BJ (cell line): Measurements from ENCODE around the gene SLAMF9. TPM values are rescaled to one million over a fixed set of nuclear protein-coding genes. Genes with fewer than 3 reads are reported as not detected.

Source experiments
- CTCF ChIA-PET: fragments of 350-600 bp; formaldehyde crosslinking; extraction: SDS; loops from one replicate; lab custom pipeline; 2021; ENCODE audit warnings: antibody characterized with exemption, inconsistent platforms; lab: Yijun Ruan, JAX
- POLR2A ChIA-PET: fragments of 300-600 bp; sonication (Branson Sonifier 250); formaldehyde crosslinking; extraction: SDS; loops from one replicate; lab custom pipeline; 2021; ENCODE audit warnings: antibody characterized with exemption; lab: Charles Lee
- DNase-seq: peaks from one replicate; pipeline ENCODE4 v3.0.0-alpha.2; 2011; ENCODE audit warnings: low read depth
- H3K27me3 ChIP-seq: 2 replicates; pipeline ENCODE4 v1.6.0; 2011; ENCODE audit warnings: low read length; ENCODE audit not compliant: control insufficient read depth, insufficient read depth
- H3K36me3 ChIP-seq: 2 replicates; pipeline ENCODE4 v1.5.1; 2011; ENCODE audit warnings: low read length; ENCODE audit not compliant: control insufficient read depth, insufficient read depth
- H3K4me3 ChIP-seq: 2 replicates; pipeline ENCODE4 v1.5.1; 2011; ENCODE audit warnings: low read depth, mild to moderate bottlenecking, control low read depth, low read length
- CTCF ChIP-seq: IDR thresholded peaks from 2 replicates; pipeline ENCODE4 v1.5.1; 2011; ENCODE audit warnings: low read depth, mild to moderate bottlenecking, control low read depth, inconsistent platforms, low read length, moderate library complexity; ENCODE audit not compliant: insufficient read depth
- polyA plus RNA-seq: library from polyadenylated mRNA; depleted of rRNA; stranded (reverse); fragments of >200 nt; gene quantifications from 2 replicates; pipeline ENCODE4 v1.2.3, GENCODE V29; 2011

The SLAMF9 gene
- polyA plus RNA-seq, 1 experiment: not detected

- ChIA-PET POLR2A (interaction anchor here (0.6 kb wide), 2 partner anchors 10 to 72 kb away, joined by 3 to 4 read pairs; no protein-coding TSS in a partner anchor), CTCF (interaction anchor here (0.5 to 39.5 kb wide), 5 partner anchors 10 to 1699 kb away, joined by 3 to 889 read pairs (median 3); partner anchors contain the start of gene IGSF9)
- TF ChIP-seq CTCF: no peak
These were observed 3.8 kb upstream of the SLAMF9 start for GRCh38 chr1:159957824-159958268.

GRCh38 chr1:159955456-159955855 lies 1.4 kb upstream of the SLAMF9 start:
- ChIA-PET POLR2A (no interaction called here), CTCF (interaction anchor here (4.9 to 39.5 kb wide), 2 partner anchors 8 to 55 kb away, joined by 25 to 889 read pairs; partner anchors contain the start of gene IGSF9)
- no peak overlapping the region for H3K4me3 ChIP-seq
- TF ChIP-seq CTCF: no peak
- no peaks in the 10 kb centered on the region for H3K36me3 ChIP-seq
- H3K27me3 ChIP-seq: peaks cover 5% of the 10 kb centered on the region; the same call in 1 of the 2 replicates
- DNase-seq: no peak

More at GRCh38 chr1:159957824-159958268, 3.8 kb upstream of the SLAMF9 start:
- no peaks in the 10 kb centered on the region; the same call in 1 of the 2 replicates for H3K27me3 ChIP-seq
- H3K36me3 ChIP-seq: no peaks in the 10 kb centered on the region
- DNase-seq: no peak
- no peak overlapping the region for H3K4me3 ChIP-seq

GRCh38 chr1:159952932-159953331 lies 1.1 kb downstream of the SLAMF9 start:
- CTCF ChIA-PET: interaction anchor here (1.4 to 39.5 kb wide), 3 partner anchors 7 to 58 kb away, joined by 4 to 889 read pairs (median 4); partner anchors contain the start of gene IGSF9
- no peak overlapping the region for H3K4me3 ChIP-seq
- TF ChIP-seq CTCF: no peak
- peaks cover 5% of the 10 kb centered on the region for H3K27me3 ChIP-seq
- no peak for DNase-seq
- no peaks in the 10 kb centered on the region for H3K36me3 ChIP-seq
- POLR2A ChIA-PET: no interaction called here

- H3K36me3 ChIP-seq: no peaks in the 10 kb centered on the region
- ChIA-PET POLR2A (no interaction called here), CTCF (interaction anchor here (39.5 kb wide), 1 partner anchor 59 kb away, joined by 889 read pairs; no protein-coding TSS in a partner anchor)
- no peak for DNase-seq
- TF ChIP-seq CTCF: no peak
- H3K4me3 ChIP-seq: no peak overlapping the region
- H3K27me3 ChIP-seq: peaks cover 8% of the 10 kb centered on the region
These were observed 2.5 kb downstream of the SLAMF9 start for GRCh38 chr1:159951551-159951950.

- TF ChIP-seq CTCF: no peak
- POLR2A ChIA-PET: no interaction called here
- CTCF ChIA-PET: interaction anchor here (0.5 to 39.5 kb wide), 3 partner anchors 11 to 60 kb away, joined by 3 to 889 read pairs (median 7); no protein-coding TSS in a partner anchor
These were observed 3.0 kb downstream of the SLAMF9 start for GRCh38 chr1:159951016-159951415.

More at GRCh38 chr1:159951016-159951415, 3.0 kb downstream of the SLAMF9 start:
- peaks cover 8% of the 10 kb centered on the region for H3K27me3 ChIP-seq
- no peak for DNase-seq
- no peak overlapping the region for H3K4me3 ChIP-seq
- no peaks in the 10 kb centered on the region for H3K36me3 ChIP-seq
